Measurements from ENCODE around the gene PHC1.

GRCh38 chr12:8987163-8987562 lies 72.9 kb downstream of the PHC1 start:
- TF ChIP-seq CTCF (IDR thresholded peaks at IDR 0.05; ENCODE audit: borderline replicate concordance, extremely low read depth, low read length, poor library complexity, severe bottlenecking): no peak
- no peak for TF ChIP-seq EZH2 (IDR thresholded peaks at IDR 0.05; ENCODE audit: borderline replicate concordance, low read depth, low read length, severe bottlenecking)

Data from DND-41 (cell line).